SK-N-SH treated with all-trans-retinoic acid at 6 μM for 48 hours (cell line): Measurements from ENCODE around the gene PRKACG.

Source experiments
- ATAC-seq: fragments of 200-7000 bp; cut with Tn5 transposase; 3 replicates; pipeline ENCODE4 v1.9.1; 2020; ENCODE audit warnings: mild to moderate bottlenecking, moderate library complexity
- CSDC2 ChIP-seq: fragments of 250-450 bp; sonication (Bioruptor Pico); IDR thresholded peaks from 2 replicates; pipeline ENCODE4 v1.5.0; 2020; ENCODE audit warnings: mild to moderate bottlenecking, moderate library complexity
- ESRRG ChIP-seq: fragments of 250-450 bp; sonication (Bioruptor Pico); IDR thresholded peaks from 2 replicates; pipeline ENCODE4 v1.6.1; 2021; ENCODE audit warnings: mild to moderate bottlenecking
- GLIS3 ChIP-seq: fragments of 250-450 bp; sonication (Bioruptor Pico); IDR thresholded peaks from 2 replicates; pipeline ENCODE4 v1.5.0; 2020; ENCODE audit warnings: mild to moderate bottlenecking, moderate library complexity
- ISL1 ChIP-seq: fragments of 250-450 bp; sonication (Bioruptor Pico); IDR thresholded peaks from 2 replicates; pipeline ENCODE4 v2.1.2; 2022; ENCODE audit warnings: mild to moderate bottlenecking, moderate library complexity
- OSR1 ChIP-seq: fragments of 250-450 bp; sonication (Bioruptor Pico); IDR thresholded peaks from 2 replicates; pipeline ENCODE4 v1.8.0; 2022; ENCODE audit warnings: moderate library complexity, mild to moderate bottlenecking, inconsistent platforms
- PPARA ChIP-seq: fragments of 250-450 bp; sonication (Bioruptor Pico); IDR thresholded peaks from 2 replicates; pipeline ENCODE4 v1.5.0; 2020; ENCODE audit warnings: mild to moderate bottlenecking, borderline replicate concordance
- TCF4 ChIP-seq: fragments of 250-450 bp; sonication (Bioruptor Pico); IDR thresholded peaks from 2 replicates; pipeline ENCODE4 v1.8.0; 2021; ENCODE audit warnings: mild to moderate bottlenecking, moderate library complexity, borderline replicate concordance
- TOX ChIP-seq: fragments of 250-450 bp; sonication (Bioruptor Pico); IDR thresholded peaks from 2 replicates; pipeline ENCODE4 v1.8.0; 2021; ENCODE audit warnings: mild to moderate bottlenecking, moderate library complexity, borderline replicate concordance
- ZFP3 ChIP-seq: fragments of 250-450 bp; sonication (Bioruptor Pico); IDR thresholded peaks from 2 replicates; pipeline ENCODE4 v1.5.0; 2020; ENCODE audit warnings: mild to moderate bottlenecking, moderate library complexity
- ZFP30 ChIP-seq: fragments of 450-650 bp; formaldehyde crosslinking; IDR thresholded peaks from 2 replicates; pipeline ENCODE4 v1.5.0; 2022; ENCODE audit warnings: mild to moderate bottlenecking, moderate library complexity
- ZNF565 ChIP-seq: fragments of 450-650 bp; formaldehyde crosslinking; conservative IDR thresholded peaks from 2 replicates; pipeline ENCODE4 v1.5.0; 2020; ENCODE audit warnings: low read depth, mild to moderate bottlenecking, moderate library complexity
- ZNF70 ChIP-seq: fragments of 450-650 bp; formaldehyde crosslinking; IDR thresholded peaks from 2 replicates; pipeline ENCODE4 v1.5.0; 2020; ENCODE audit warnings: mild to moderate bottlenecking, moderate library complexity
- ZNF8 ChIP-seq: fragments of 450-650 bp; formaldehyde crosslinking; IDR thresholded peaks from 2 replicates; pipeline ENCODE4 v1.5.0; 2020; ENCODE audit warnings: mild to moderate bottlenecking, moderate library complexity
- TF ChIP-seq, protein P1 (sequence below): fragments of 250-450 bp; sonication (Bioruptor Pico); IDR thresholded peaks from 2 replicates; pipeline ENCODE4 v1.8.0; 2020; ENCODE audit warnings: mild to moderate bottlenecking, moderate library complexity, borderline replicate concordance
- TF ChIP-seq, protein P2 (sequence below): fragments of 250-450 bp; sonication (Bioruptor Pico); IDR thresholded peaks from 2 replicates; pipeline ENCODE4 v1.8.0; 2021; ENCODE audit warnings: low read depth, mild to moderate bottlenecking, moderate library complexity, borderline replicate concordance
- TF ChIP-seq, protein P3 (sequence below): fragments of 250-450 bp; sonication (Bioruptor Pico); IDR thresholded peaks from 2 replicates; pipeline ENCODE4 v1.5.1; 2021; ENCODE audit warnings: mild to moderate bottlenecking, moderate library complexity
- TF ChIP-seq, protein P4 (sequence below): fragments of 250-450 bp; sonication (Bioruptor Pico); IDR thresholded peaks from 2 replicates; pipeline ENCODE4 v1.5.1; 2020; ENCODE audit warnings: low read depth, mild to moderate bottlenecking, moderate library complexity
- TF ChIP-seq, protein P5 (sequence below): fragments of 250-450 bp; sonication (Bioruptor Pico); IDR thresholded peaks from 2 replicates; pipeline ENCODE4 v1.5.0; 2020; ENCODE audit warnings: mild to moderate bottlenecking, moderate library complexity

PRKACG gene

DNA sequence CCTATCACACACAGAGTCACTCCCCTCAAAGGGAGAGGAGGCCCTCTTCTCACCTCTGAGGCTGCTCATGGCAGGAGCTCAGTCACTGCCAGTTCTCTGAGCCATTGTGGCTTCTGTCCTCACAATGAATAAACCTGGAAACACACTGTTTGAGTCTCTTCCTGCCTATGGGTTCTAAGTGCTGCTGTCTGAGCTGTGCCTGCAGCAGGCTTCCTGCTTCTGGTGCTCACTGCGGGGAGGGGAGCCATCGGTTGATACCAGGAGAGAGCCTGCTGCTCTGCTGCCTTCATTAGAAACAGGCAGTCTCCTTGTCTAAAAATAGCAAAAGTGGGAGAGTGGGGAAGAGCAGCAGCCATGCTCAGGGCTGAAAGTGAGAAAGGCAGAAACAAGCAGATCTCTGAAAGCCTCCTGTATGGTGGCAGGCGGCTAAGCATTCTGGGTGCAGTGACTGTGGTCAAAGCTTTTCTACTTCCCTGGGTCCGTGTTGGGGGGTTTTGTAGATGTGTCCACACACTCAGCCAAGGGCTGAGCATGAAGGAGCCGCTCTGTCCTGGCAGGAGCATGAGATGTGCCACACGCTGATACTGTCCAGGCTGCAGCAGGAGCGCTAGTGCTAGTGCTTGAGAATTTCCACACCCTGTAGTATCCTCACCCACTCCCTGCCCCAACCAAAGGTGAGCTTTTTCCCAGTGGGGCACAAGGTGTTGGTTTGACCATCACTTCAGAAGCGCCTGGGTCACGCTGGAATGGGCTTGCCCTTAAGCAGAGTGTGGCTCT lies 34.2 kb downstream of the PRKACG start:
- TF ChIP-seq, protein P1, sequence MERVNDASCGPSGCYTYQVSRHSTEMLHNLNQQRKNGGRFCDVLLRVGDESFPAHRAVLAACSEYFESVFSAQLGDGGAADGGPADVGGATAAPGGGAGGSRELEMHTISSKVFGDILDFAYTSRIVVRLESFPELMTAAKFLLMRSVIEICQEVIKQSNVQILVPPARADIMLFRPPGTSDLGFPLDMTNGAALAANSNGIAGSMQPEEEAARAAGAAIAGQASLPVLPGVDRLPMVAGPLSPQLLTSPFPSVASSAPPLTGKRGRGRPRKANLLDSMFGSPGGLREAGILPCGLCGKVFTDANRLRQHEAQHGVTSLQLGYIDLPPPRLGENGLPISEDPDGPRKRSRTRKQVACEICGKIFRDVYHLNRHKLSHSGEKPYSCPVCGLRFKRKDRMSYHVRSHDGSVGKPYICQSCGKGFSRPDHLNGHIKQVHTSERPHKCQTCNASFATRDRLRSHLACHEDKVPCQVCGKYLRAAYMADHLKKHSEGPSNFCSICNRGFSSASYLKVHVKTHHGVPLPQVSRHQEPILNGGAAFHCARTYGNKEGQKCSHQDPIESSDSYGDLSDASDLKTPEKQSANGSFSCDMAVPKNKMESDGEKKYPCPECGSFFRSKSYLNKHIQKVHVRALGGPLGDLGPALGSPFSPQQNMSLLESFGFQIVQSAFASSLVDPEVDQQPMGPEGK (CRISPR knock-in tag): no peak
- TF ChIP-seq ZNF8 (CRISPR knock-in tag) (no peak), ISL1 (CRISPR knock-in tag) (no peak), OSR1 (CRISPR knock-in tag) (no peak), ZNF565 (CRISPR knock-in tag) (no peak), GLIS3 (CRISPR knock-in tag) (no peak), PPARA (no peak), CSDC2 (CRISPR knock-in tag) (no peak), ZFP30 (CRISPR knock-in tag) (no peak), TOX (CRISPR knock-in tag) (no peak)
- TF ChIP-seq, protein P2, sequence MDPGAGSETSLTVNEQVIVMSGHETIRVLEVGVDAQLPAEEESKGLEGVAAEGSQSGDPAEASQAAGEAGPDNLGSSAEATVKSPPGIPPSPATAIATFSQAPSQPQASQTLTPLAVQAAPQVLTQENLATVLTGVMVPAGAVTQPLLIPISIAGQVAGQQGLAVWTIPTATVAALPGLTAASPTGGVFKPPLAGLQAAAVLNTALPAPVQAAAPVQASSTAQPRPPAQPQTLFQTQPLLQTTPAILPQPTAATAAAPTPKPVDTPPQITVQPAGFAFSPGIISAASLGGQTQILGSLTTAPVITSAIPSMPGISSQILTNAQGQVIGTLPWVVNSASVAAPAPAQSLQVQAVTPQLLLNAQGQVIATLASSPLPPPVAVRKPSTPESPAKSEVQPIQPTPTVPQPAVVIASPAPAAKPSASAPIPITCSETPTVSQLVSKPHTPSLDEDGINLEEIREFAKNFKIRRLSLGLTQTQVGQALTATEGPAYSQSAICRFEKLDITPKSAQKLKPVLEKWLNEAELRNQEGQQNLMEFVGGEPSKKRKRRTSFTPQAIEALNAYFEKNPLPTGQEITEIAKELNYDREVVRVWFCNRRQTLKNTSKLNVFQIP (CRISPR knock-in tag): no peak
- TF ChIP-seq, protein P3, sequence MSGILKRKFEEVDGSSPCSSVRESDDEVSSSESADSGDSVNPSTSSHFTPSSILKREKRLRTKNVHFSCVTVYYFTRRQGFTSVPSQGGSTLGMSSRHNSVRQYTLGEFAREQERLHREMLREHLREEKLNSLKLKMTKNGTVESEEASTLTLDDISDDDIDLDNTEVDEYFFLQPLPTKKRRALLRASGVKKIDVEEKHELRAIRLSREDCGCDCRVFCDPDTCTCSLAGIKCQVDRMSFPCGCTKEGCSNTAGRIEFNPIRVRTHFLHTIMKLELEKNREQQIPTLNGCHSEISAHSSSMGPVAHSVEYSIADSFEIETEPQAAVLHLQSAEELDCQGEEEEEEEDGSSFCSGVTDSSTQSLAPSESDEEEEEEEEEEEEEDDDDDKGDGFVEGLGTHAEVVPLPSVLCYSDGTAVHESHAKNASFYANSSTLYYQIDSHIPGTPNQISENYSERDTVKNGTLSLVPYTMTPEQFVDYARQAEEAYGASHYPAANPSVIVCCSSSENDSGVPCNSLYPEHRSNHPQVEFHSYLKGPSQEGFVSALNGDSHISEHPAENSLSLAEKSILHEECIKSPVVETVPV: no peak
- TF ChIP-seq, protein P4, sequence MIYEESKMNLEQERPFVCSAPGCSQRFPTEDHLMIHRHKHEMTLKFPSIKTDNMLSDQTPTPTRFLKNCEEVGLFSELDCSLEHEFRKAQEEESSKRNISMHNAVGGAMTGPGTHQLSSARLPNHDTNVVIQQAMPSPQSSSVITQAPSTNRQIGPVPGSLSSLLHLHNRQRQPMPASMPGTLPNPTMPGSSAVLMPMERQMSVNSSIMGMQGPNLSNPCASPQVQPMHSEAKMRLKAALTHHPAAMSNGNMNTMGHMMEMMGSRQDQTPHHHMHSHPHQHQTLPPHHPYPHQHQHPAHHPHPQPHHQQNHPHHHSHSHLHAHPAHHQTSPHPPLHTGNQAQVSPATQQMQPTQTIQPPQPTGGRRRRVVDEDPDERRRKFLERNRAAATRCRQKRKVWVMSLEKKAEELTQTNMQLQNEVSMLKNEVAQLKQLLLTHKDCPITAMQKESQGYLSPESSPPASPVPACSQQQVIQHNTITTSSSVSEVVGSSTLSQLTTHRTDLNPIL (CRISPR knock-in tag): no peak
- ATAC-seq: peak; percentile 26; the same call in 1 of the 3 replicates

DNA sequence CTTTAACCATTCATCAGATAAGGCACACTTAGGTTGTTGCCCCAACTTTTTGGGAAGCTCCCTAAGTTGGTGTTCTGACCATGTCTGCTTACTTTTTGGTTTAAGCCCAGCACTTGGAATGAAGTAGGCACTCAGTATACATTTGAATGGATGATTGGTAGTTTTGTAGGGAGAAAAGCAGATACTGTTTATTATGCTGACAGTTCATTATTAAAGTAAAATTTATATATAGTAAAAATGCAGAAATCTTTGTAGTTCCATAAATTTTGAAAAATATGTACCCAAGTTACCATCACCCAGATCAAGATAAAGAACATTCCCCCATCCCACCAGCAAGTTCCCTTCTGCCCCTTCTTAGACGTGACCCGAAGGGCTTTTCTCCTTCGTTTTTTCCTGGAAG lies 35.4 kb downstream of the PRKACG start:
- TF ChIP-seq TCF4 (CRISPR knock-in tag) (no peak), ZNF70 (CRISPR knock-in tag) (no peak), ZFP30 (CRISPR knock-in tag) (no peak), GLIS3 (CRISPR knock-in tag) (no peak), ISL1 (CRISPR knock-in tag) (no peak), TOX (CRISPR knock-in tag) (no peak), ESRRG (CRISPR knock-in tag) (no peak)
- TF ChIP-seq, protein P4 (CRISPR knock-in tag): no peak
- ATAC-seq: no peak

DNA sequence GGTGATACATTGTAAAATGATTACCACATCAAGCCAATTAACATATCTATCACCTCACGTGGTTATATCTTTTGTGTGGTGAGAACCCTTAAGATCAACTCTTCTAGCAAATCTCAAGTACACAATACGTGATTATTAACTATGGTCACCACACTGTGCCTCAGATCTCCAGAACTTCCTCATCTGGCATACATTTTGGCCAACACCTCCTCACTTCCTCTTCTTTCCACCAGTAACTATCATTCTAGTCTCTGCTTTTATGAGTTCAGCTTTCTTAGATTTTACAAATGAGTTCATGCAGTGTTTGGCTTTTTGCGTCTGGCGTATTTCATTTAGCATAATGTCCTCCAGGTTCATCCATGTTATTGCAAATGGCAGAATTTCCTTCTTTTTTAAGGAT lies 35.8 kb downstream of the PRKACG start:
- no peak for ATAC-seq
- TF ChIP-seq ESRRG (CRISPR knock-in tag) (no peak), ISL1 (CRISPR knock-in tag) (no peak), PPARA (no peak), ZFP30 (CRISPR knock-in tag) (no peak), TOX (CRISPR knock-in tag) (no peak), ZNF70 (CRISPR knock-in tag) (no peak), ZFP3 (CRISPR knock-in tag) (no peak)
- TF ChIP-seq, protein P1 (CRISPR knock-in tag): no peak
- TF ChIP-seq, protein P5, sequence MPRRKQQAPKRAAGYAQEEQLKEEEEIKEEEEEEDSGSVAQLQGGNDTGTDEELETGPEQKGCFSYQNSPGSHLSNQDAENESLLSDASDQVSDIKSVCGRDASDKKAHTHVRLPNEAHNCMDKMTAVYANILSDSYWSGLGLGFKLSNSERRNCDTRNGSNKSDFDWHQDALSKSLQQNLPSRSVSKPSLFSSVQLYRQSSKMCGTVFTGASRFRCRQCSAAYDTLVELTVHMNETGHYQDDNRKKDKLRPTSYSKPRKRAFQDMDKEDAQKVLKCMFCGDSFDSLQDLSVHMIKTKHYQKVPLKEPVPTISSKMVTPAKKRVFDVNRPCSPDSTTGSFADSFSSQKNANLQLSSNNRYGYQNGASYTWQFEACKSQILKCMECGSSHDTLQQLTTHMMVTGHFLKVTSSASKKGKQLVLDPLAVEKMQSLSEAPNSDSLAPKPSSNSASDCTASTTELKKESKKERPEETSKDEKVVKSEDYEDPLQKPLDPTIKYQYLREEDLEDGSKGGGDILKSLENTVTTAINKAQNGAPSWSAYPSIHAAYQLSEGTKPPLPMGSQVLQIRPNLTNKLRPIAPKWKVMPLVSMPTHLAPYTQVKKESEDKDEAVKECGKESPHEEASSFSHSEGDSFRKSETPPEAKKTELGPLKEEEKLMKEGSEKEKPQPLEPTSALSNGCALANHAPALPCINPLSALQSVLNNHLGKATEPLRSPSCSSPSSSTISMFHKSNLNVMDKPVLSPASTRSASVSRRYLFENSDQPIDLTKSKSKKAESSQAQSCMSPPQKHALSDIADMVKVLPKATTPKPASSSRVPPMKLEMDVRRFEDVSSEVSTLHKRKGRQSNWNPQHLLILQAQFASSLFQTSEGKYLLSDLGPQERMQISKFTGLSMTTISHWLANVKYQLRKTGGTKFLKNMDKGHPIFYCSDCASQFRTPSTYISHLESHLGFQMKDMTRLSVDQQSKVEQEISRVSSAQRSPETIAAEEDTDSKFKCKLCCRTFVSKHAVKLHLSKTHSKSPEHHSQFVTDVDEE: no peak
- TF ChIP-seq, protein P2 (CRISPR knock-in tag): no peak
